Measurements from ENCODE around the gene ITGB5. TPM values are rescaled to one million over a fixed set of nuclear protein-coding genes. Genes with fewer than 3 reads are reported as not detected.

The ITGB5 gene
- total RNA-seq, 1 donor from 2014 or later: 156 TPM

GRCh38 chr3:124823648-124824047 lies 63.5 kb downstream of the ITGB5 start:
- TF ChIP-seq POLR2AphosphoS5 (IDR thresholded peaks at IDR 0.05; ENCODE audit: insufficient read depth in 1 of 2, low read depth in 1 of 2): no peak
- no peak for TF ChIP-seq CTCF (IDR thresholded peaks at IDR 0.05)
- TF ChIP-seq POLR2A (IDR thresholded peaks at IDR 0.05): no peak
- Histone ChIP-seq H3K27me3 (no peaks in the 10 kb centered on the region), H3K27ac (no peak overlapping the region), H3K4me1 (peaks cover 32% of the 10 kb centered on the region), H3K9me3 (no peaks in the 10 kb centered on the region), H3K4me3 (no peak overlapping the region), H3K36me3 (peaks cover 0 to 5% of the 10 kb centered on the region in 2 donors)
- DNase-seq (ENCODE audit: extremely low spot score in 2 of 2): no peak
- intact Hi-C loops (cut with DNase I): no loop called here

- H3K9me3 ChIP-seq: no peaks in the 10 kb centered on the region
- H3K36me3 ChIP-seq: peaks cover 0 to 5% of the 10 kb centered on the region in 2 donors
- no peaks in the 10 kb centered on the region for H3K27me3 ChIP-seq
- no peak for DNase-seq (ENCODE audit: extremely low spot score in 2 of 2)
- TF ChIP-seq POLR2A (IDR thresholded peaks at IDR 0.05) (no peak), POLR2AphosphoS5 (IDR thresholded peaks at IDR 0.05; ENCODE audit: insufficient read depth in 1 of 2, low read depth in 1 of 2) (no peak), CTCF (IDR thresholded peaks at IDR 0.05) (no peak)
- H3K27ac ChIP-seq: no peak overlapping the region
- intact Hi-C loops (cut with DNase I): no loop called here
- H3K4me1 ChIP-seq: peaks cover 32% of the 10 kb centered on the region
- no peak overlapping the region for H3K4me3 ChIP-seq
Observed at GRCh38 chr3:124823206-124823605, 64.0 kb downstream of the ITGB5 start.

- peaks cover 20% of the 10 kb centered on the region for H3K4me1 ChIP-seq
- H3K36me3 ChIP-seq: peaks cover 0 to 19% of the 10 kb centered on the region in 2 donors
- no peak for DNase-seq (ENCODE audit: extremely low spot score in 2 of 2)
- H3K9me3 ChIP-seq: no peaks in the 10 kb centered on the region
- no peak overlapping the region for H3K27ac ChIP-seq
- intact Hi-C loops (cut with DNase I): no loop called here
- no peaks in the 10 kb centered on the region for H3K27me3 ChIP-seq
- TF ChIP-seq POLR2AphosphoS5 (IDR thresholded peaks at IDR 0.05; ENCODE audit: insufficient read depth in 1 of 2, low read depth in 1 of 2) (no peak), POLR2A (IDR thresholded peaks at IDR 0.05) (no peak), CTCF (IDR thresholded peaks at IDR 0.05) (no peak)
- no peak overlapping the region for H3K4me3 ChIP-seq
Observed at GRCh38 chr3:124821356-124821755, 65.8 kb downstream of the ITGB5 start.

- intact Hi-C loops (cut with DNase I): no loop called here
- H3K4me1 ChIP-seq: peaks cover 33% of the 10 kb centered on the region
- DNase-seq (ENCODE audit: extremely low spot score in 2 of 2): no peak
- H3K27ac ChIP-seq: peak overlapping the region; percentile 67
- no peak for TF ChIP-seq CTCF (IDR thresholded peaks at IDR 0.05)
- no peak for TF ChIP-seq POLR2A (IDR thresholded peaks at IDR 0.05)
- TF ChIP-seq POLR2AphosphoS5 (IDR thresholded peaks at IDR 0.05; ENCODE audit: insufficient read depth in 1 of 2, low read depth in 1 of 2): no peak
- no peaks in the 10 kb centered on the region for H3K27me3 ChIP-seq
- no peak overlapping the region for H3K4me3 ChIP-seq
- H3K36me3 ChIP-seq: peaks cover 0 to 23% of the 10 kb centered on the region in 2 donors
- no peaks in the 10 kb centered on the region for H3K9me3 ChIP-seq
Observed at GRCh38 chr3:124818398-124819091, 68.6 kb downstream of the ITGB5 start.

GRCh38 chr3:124817079-124817478 lies 70.1 kb downstream of the ITGB5 start:
- Histone ChIP-seq H3K4me1 (peaks cover 45% of the 10 kb centered on the region), H3K4me3 (no peak overlapping the region), H3K27ac (peak overlapping the region; percentile 67)

More at GRCh38 chr3:124817079-124817478, 70.1 kb downstream of the ITGB5 start:
- intact Hi-C loops (cut with DNase I): no loop called here
- TF ChIP-seq POLR2AphosphoS5 (IDR thresholded peaks at IDR 0.05; ENCODE audit: insufficient read depth in 1 of 2, low read depth in 1 of 2): no peak
- TF ChIP-seq POLR2A (IDR thresholded peaks at IDR 0.05): no peak
- TF ChIP-seq CTCF (IDR thresholded peaks at IDR 0.05): no peak
- Histone ChIP-seq H3K27me3 (no peaks in the 10 kb centered on the region), H3K9me3 (no peaks in the 10 kb centered on the region), H3K36me3 (peaks cover 0 to 23% of the 10 kb centered on the region in 2 donors)
- no peak for DNase-seq (ENCODE audit: extremely low spot score in 2 of 2)
